GM13976 (cell line): ENCODE data around the gene DYRK3.
"Not testable (repeated sequence)": the region's sequence is repeated elsewhere in the genome, so short reads cannot be mapped to it uniquely, and the experiment has no call there.

ENCODE experiments used
- DNase-seq: peaks from one replicate; pipeline ENCODE4 v3.0.0; 2012; ENCODE audit warnings: low spot score
- CTCF ChIP-seq: IDR thresholded peaks from 2 replicates; pipeline ENCODE4 v1.5.1; 2012; ENCODE audit warnings: borderline replicate concordance, mild to moderate bottlenecking; ENCODE audit not compliant: insufficient read depth; ENCODE audit errors: extremely low read depth, missing control alignments, control extremely low read depth
- in situ Hi-C: fragments of 300-500 bp; cut with MboI; formaldehyde crosslinking; loops from one replicate; pipeline ENCODE4 v1.12.0; 2022; ENCODE audit warnings: low sequenced_read_pairs, mixed read lengths, inconsistent platforms; ENCODE audit not compliant: unreplicated experiment

DYRK3 gene

GRCh38 chr1:206631085-206631509 is 4.2 kb upstream of the DYRK3 start:
- peak; percentile 58 for TF ChIP-seq CTCF
- DNase-seq, result peak; percentile 71
- in situ Hi-C loops, result loop anchor here (10.0 kb wide), 1 partner anchor 344 kb away; the partner anchor contains the start of gene FCAMR

GRCh38 chr1:206633708-206634121 is 1.6 kb upstream of the DYRK3 start:
- no peak for TF ChIP-seq CTCF
- in situ Hi-C loops, result loop anchor here (10.0 kb wide), 1 partner anchor 341 kb away; the partner anchor contains the start of gene FCAMR
- no peak for DNase-seq

GRCh38 chr1:206634365-206635079 is 814 bp upstream of the DYRK3 start:
- peak; percentile 84 for TF ChIP-seq CTCF
- peak; percentile 55 for DNase-seq
- in situ Hi-C loops, result loop anchor here (10.0 kb wide), 1 partner anchor 340 kb away; the partner anchor contains the start of gene FCAMR

GRCh38 chr1:206635978-206636345 is 626 bp downstream of the DYRK3 start:
- in situ Hi-C loops, result loop anchor here (10.0 kb wide), 1 partner anchor 339 kb away; the partner anchor contains the start of gene FCAMR
- TF ChIP-seq CTCF, result no peak
- DNase-seq, result peak; percentile 32

- DNase-seq, result no peak
- in situ Hi-C loops, result loop anchor here (10.0 kb wide), 1 partner anchor 338 kb away; the partner anchor contains the start of gene FCAMR
- TF ChIP-seq CTCF, result no peak
These were observed 1.3 kb downstream of the DYRK3 start for GRCh38 chr1:206636671-206637070.

- in situ Hi-C loops, result loop anchor here (10.0 kb wide), 1 partner anchor 337 kb away; the partner anchor contains the start of gene FCAMR
- no peak for DNase-seq
- no peak for TF ChIP-seq CTCF
These were observed 2.3 kb downstream of the DYRK3 start for GRCh38 chr1:206637605-206638004.

GRCh38 chr1:206642074-206642473 is 6.7 kb downstream of the DYRK3 start:
- DNase-seq, in situ Hi-C loops: not testable (repeated sequence)
